Small intestine (tissue), 7 donors: ENCODE measurements around the gene SERINC2. TPM values are rescaled to one million over a fixed set of nuclear protein-coding genes. Genes with fewer than 3 reads are reported as not detected.

Experiments used
- DNase-seq, 2 donors: peaks; one replicate each; pipeline versions ENCODE4 v3.0.0 to v3.0.0-alpha.2; 2013
- FAIRE-seq: peaks from 2 replicates; lab custom pipeline; 2012; peaks lifted over from hg19 to GRCh38; lab: Jason Lieb, UNC
- H3K27ac ChIP-seq, 3 donors: one replicate each; pipeline ENCODE4 v1.5.1; 2013; ENCODE audit warnings: low read length in 2 of 3, mild to moderate bottlenecking in 2 of 3, control low read depth in 1 of 3, inconsistent platforms in 1 of 3, low read depth in 1 of 3, moderate library complexity in 1 of 3
- H3K27me3 ChIP-seq, 3 donors: one replicate each; pipeline ENCODE4 v1.6.1; 2013; ENCODE audit warnings: low read length in 3 of 3, inconsistent platforms in 1 of 3; ENCODE audit not compliant: control insufficient read depth in 3 of 3, insufficient read depth in 3 of 3
- H3K36me3 ChIP-seq, 3 donors: one replicate each; pipeline ENCODE4 v1.6.1; 2013; ENCODE audit warnings: low read length in 3 of 3, inconsistent platforms in 1 of 3, low read depth in 1 of 3, mild to moderate bottlenecking in 1 of 3, moderate library complexity in 1 of 3; ENCODE audit not compliant: control insufficient read depth in 3 of 3, insufficient read depth in 2 of 3
- H3K4me1 ChIP-seq, 3 donors: one replicate each; pipeline ENCODE4 v1.6.1; 2013; ENCODE audit warnings: low read length in 2 of 3, inconsistent platforms in 1 of 3, low read depth in 1 of 3, mild to moderate bottlenecking in 1 of 3, moderate library complexity in 1 of 3; ENCODE audit not compliant: control insufficient read depth in 3 of 3, insufficient read depth in 2 of 3
- H3K4me3 ChIP-seq, 3 donors: one replicate each; pipeline ENCODE4 v1.5.1; 2013; ENCODE audit warnings: low read length in 3 of 3, control low read depth in 1 of 3, inconsistent platforms in 1 of 3, low read depth in 1 of 3, mild to moderate bottlenecking in 1 of 3, moderate library complexity in 1 of 3
- H3K9me3 ChIP-seq, 2 donors: one replicate each; pipeline ENCODE4 v1.6.1; 2013; ENCODE audit warnings: low read depth in 1 of 2, low read length in 1 of 2; ENCODE audit not compliant: control insufficient read depth in 2 of 2, insufficient read depth in 1 of 2
- WGBS, 3 donors: extraction: QIAGEN DNeasy Blood & Tissue Kit; methylation state at CpG; one replicate each; pipeline ENCODE4 v1.1.7; 2013; 5-methylcytosine and 5-hydroxymethylcytosine counted together
- polyA plus RNA-seq, 4 donors: library from polyadenylated mRNA; stranded (reverse) in 3 of 4; unstranded in 1 of 4; fragments of 200-250 nt in 3 of 4; fragments of 120-200 nt in 1 of 4; gene quantifications; one replicate each; pipeline versions ENCODE4 v1.2.1 to v1.2.3, GENCODE V29; 2013
- donor health status: healthy with polysubstance abuse.
- donor health status: control.
- donor health status: control.
- donor health status: Bipolar disorder and iron deficiency.
- donor health status: healthy.

Gene SERINC2
- polyA plus RNA-seq, 4 donors: 54.7 to 179 (median 102) TPM

GRCh38 chr1:31444725-31445448 lies 31.9 kb downstream of the SERINC2 start:
- H3K4me1 ChIP-seq: peaks cover 3 to 53% (median 24%) of the 10 kb centered on the region in 3 donors
- WGBS, 3 donors: 22 to 51% (median 25%) methylated on average over 8 of the region's 8 CpGs
- H3K36me3 ChIP-seq: no peaks in the 10 kb centered on the region
- no peaks in the 10 kb centered on the region for H3K27me3 ChIP-seq
- DNase-seq: peak; percentile 97 to 99
- H3K9me3 ChIP-seq: peaks cover 0 to 11% of the 10 kb centered on the region in 2 donors
- FAIRE-seq: peak; percentile 70
- no peak overlapping the region for H3K4me3 ChIP-seq
- peak overlapping the region; percentile 75 to 79 (median 78) for H3K27ac ChIP-seq

GRCh38 chr1:31445951-31446350 lies 32.9 kb downstream of the SERINC2 start:
- no peak for FAIRE-seq
- Histone ChIP-seq H3K4me1 (peaks cover 3 to 50% (median 24%) of the 10 kb centered on the region in 3 donors), H3K27ac (peak overlapping the region; percentile 63 to 78 (median 75)), H3K9me3 (peaks cover 0 to 11% of the 10 kb centered on the region in 2 donors), H3K36me3 (no peaks in the 10 kb centered on the region), H3K4me3 (no peak overlapping the region), H3K27me3 (no peaks in the 10 kb centered on the region)
- 63 to 99% (median 78%) methylated on average over 3 of the region's 3 CpGs for WGBS, 3 donors
- no peak for DNase-seq

GRCh38 chr1:31447210-31447609 lies 34.2 kb downstream of the SERINC2 start:
- no peak overlapping the region for H3K4me3 ChIP-seq
- no peak for FAIRE-seq
- no peaks in the 10 kb centered on the region for H3K36me3 ChIP-seq
- peak in 1 of 2 donors; percentile 55 for DNase-seq
- no peaks in the 10 kb centered on the region for H3K27me3 ChIP-seq
- H3K9me3 ChIP-seq: peaks cover 0 to 11% of the 10 kb centered on the region in 2 donors
- 62 to 69% (median 66%) methylated on average over 9 of the region's 9 CpGs for WGBS, 3 donors
- H3K4me1 ChIP-seq: peaks cover 0 to 37% (median 20%) of the 10 kb centered on the region in 3 donors
- H3K27ac ChIP-seq: no peak overlapping the region

DNA sequence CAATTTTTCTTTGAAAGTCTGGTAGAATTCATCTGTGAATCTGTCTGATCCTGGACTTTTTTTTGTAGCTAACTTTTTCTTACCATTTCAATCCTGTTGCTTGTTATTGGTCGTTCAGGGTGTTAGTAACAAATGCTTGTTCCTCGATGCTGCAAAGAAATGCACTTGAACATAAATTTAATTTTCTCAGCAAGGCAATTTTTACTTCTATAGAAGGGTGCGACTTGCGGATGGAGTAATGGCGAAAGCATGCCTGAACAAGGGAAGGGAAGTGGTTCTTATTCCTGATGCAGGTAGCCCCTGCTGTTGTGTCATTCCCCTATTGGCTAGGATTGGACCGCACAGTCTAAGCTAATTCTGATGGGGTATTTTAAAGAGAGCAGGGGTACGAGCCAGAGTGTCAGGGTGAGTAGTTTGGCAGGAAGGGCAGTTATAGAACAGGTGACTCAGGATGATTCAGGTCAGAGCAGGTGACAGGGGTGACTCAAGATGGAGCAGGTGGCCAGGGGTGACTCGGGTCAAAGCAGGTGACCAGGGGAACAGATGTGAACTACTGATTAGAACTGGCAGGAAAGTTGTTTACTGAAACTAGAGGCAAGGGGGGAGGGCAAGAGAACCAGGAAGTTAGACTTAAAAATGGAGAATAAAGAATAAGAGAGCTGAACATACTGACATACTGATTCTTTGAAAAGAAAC lies 40.5 kb downstream of the SERINC2 start:
- peaks cover 0 to 3% (median 0%) of the 10 kb centered on the region in 3 donors for H3K27me3 ChIP-seq
- DNase-seq (no peak), FAIRE-seq (no peak)
- H3K9me3 ChIP-seq: peaks cover 3 to 25% of the 10 kb centered on the region in 2 donors
- H3K4me1 ChIP-seq: peaks cover 0 to 2% (median 0%) of the 10 kb centered on the region in 3 donors
- WGBS, 3 donors: 70 to 79% (median 74%) methylated on average over 8 of the region's 8 CpGs
- H3K27ac ChIP-seq: no peak overlapping the region
- H3K4me3 ChIP-seq: no peak overlapping the region
- H3K36me3 ChIP-seq: no peaks in the 10 kb centered on the region

- DNase-seq: no peak
- Histone ChIP-seq H3K27ac (no peak overlapping the region), H3K27me3 (peaks cover 0 to 5% (median 0%) of the 10 kb centered on the region in 3 donors), H3K36me3 (no peaks in the 10 kb centered on the region), H3K9me3 (peaks cover 4 to 46% of the 10 kb centered on the region in 2 donors), H3K4me3 (no peak overlapping the region), H3K4me1 (no peaks in the 10 kb centered on the region)
- WGBS, 3 donors: 89 to 94% (median 91%) methylated on average over 5 of the region's 5 CpGs
- no peak for FAIRE-seq
Measured at GRCh38 chr1:31458287-31458896, 45.4 kb downstream of the SERINC2 start.

GRCh38 chr1:31460027-31460426 lies 47.0 kb downstream of the SERINC2 start:
- Histone ChIP-seq H3K36me3 (no peaks in the 10 kb centered on the region), H3K9me3 (peaks cover 2 to 38% of the 10 kb centered on the region in 2 donors), H3K27ac (no peak overlapping the region), H3K4me3 (no peak overlapping the region), H3K4me1 (no peaks in the 10 kb centered on the region), H3K27me3 (peaks cover 0 to 5% (median 0%) of the 10 kb centered on the region in 3 donors)
- 48 to 59% (median 55%) methylated on average over 6 of the region's 6 CpGs for WGBS, 3 donors
- FAIRE-seq (no peak), DNase-seq (peak; percentile 38 to 60)

DNA sequence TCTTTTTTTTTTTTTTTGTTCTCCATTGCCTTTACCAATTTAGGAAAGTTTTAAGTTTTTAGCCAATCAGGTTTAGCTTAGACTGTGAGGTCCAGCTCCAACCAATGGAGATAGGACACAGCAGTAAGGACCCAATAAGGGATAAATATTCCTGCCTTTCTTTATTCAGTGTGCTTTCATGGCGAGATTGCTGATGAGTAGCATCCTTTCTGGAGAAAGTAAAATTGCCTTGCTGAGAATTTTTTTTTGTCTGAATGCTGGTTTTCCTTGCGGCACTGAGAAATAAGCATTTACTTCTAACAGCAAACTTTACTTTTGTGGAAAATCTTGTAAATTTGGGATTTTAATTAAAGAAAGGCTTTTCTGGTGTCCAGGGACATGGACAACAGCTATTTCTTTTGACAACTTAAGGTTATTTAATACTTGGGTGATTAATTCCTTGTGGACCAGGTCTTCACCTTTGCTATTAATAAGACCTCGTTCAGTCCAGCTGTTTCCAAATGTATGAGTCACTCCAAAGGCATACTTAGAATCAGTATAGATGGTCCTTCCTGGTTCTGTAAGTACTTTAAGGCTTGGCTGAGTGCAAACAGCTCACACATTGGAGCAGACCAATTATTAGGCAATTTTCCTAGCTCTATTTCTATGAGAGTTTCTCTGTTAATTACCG lies 54.1 kb downstream of the SERINC2 start:
- peaks cover 0 to 9% (median 0%) of the 10 kb centered on the region in 3 donors for H3K4me1 ChIP-seq
- H3K27ac ChIP-seq: no peak overlapping the region
- 72 to 74% (median 74%) methylated on average over 4 of the region's 4 CpGs for WGBS, 3 donors
- DNase-seq (peak in 1 of 2 donors; percentile 56), FAIRE-seq (no peak)
- peaks cover 0 to 19% of the 10 kb centered on the region in 2 donors for H3K9me3 ChIP-seq
- H3K4me3 ChIP-seq: no peak overlapping the region
- H3K27me3 ChIP-seq: peaks cover 0 to 2% (median 0%) of the 10 kb centered on the region in 3 donors
- no peaks in the 10 kb centered on the region for H3K36me3 ChIP-seq
